Measurements from ENCODE around the gene RAD51B.

GRCh38 chr14:68554231-68554630 lies 734.7 kb downstream of the RAD51B start:
- TF ChIP-seq CTCF (IDR thresholded peaks at IDR 0.05): no peak
- no peak for TF ChIP-seq POLR2AphosphoS5 (IDR thresholded peaks at IDR 0.05)
- no peak for TF ChIP-seq POLR2A (IDR thresholded peaks at IDR 0.05)
- TF ChIP-seq EP300 (IDR thresholded peaks at IDR 0.05): no peak

All from upper lobe of left lung (tissue), 4 donors.